ENCODE data around the gene RP2.

RP2 gene

DNA sequence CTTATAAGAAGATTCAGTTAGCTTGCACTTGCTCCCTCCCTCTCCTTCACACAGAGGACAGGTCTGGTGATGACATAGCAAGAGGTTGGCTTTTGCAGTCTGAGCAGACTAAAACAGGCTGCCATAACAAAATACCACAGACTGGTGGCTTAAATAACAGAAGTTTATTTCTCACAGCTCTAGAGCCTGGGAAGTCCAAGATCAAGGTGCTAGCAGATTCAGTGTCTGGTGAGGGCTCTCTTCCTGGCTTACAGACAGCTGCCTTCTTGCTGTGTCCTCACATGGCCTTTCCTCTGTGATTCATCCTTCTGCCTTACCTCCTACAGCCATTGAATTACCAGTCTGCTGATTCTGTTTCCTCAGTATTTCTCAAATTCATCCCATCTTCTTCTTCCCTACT, 13.1 kb downstream of the RP2 start:
- Histone ChIP-seq H3K27ac (ENCODE audit: low read depth, low read length) (no peak overlapping the region), H3K4me1 (ENCODE audit: insufficient read depth, low read length) (no peaks in the 10 kb centered on the region), H3K9ac (ENCODE audit: low read depth, low read length) (no peak overlapping the region), H3K4me3 (ENCODE audit: low read length) (no peak overlapping the region), H3K9me3 (ENCODE audit: insufficient read depth, low read depth, low read length) (no peaks in the 10 kb centered on the region), H3K27me3 (ENCODE audit: insufficient read depth, low read length) (no peaks in the 10 kb centered on the region), H3K36me3 (ENCODE audit: insufficient read depth, low read length) (peaks cover 8% of the 10 kb centered on the region)

DNA sequence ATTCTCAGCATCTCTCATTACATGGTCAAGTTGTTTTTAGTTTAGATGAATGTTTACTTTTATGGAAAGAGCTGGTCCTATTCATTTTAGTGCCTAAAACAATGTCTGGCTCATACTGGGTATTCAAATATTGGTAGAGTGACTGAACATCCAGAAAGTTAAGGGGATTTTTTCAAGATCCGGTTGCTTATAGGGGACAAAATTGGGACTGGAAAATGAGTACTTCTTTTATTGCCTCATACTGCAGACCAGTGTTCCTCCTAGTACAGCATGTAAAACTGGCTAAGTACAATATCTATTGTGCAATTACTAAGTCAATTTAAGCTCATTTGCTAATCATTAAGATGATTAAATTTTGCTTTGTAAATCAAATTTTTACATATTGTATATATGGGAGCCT, 13.9 kb downstream of the RP2 start:
- peaks cover 8% of the 10 kb centered on the region for H3K36me3 ChIP-seq (ENCODE audit: insufficient read depth, low read length)
- no peak overlapping the region for H3K4me3 ChIP-seq (ENCODE audit: low read length)
- H3K27ac ChIP-seq (ENCODE audit: low read depth, low read length): no peak overlapping the region
- no peaks in the 10 kb centered on the region for H3K4me1 ChIP-seq (ENCODE audit: insufficient read depth, low read length)
- 88% methylated on average over 1 of the region's 1 CpG for WGBS
- no peaks in the 10 kb centered on the region for H3K27me3 ChIP-seq (ENCODE audit: insufficient read depth, low read length)
- H3K9ac ChIP-seq (ENCODE audit: low read depth, low read length): no peak overlapping the region
- no peaks in the 10 kb centered on the region for H3K9me3 ChIP-seq (ENCODE audit: insufficient read depth, low read depth, low read length)

DNA sequence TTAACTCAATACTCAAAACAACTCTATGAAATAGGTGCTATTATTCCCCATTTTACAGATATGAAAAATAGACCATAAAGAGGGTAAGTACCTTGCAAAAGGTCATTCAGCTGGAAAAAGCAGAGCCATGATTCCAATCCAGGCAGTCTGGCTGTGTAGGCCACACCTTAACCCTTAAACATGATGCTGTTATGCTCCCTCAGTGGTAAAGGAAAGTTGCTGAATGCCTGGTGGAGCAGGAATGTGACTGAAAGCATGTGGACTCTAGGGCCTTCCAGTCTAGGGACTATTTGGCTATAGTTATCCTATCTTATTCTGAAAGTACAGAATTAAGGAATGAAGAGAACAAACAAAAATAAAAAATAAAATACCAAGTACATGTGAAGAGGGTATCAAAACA, 19.6 kb downstream of the RP2 start:
- Histone ChIP-seq H3K9ac (ENCODE audit: low read depth, low read length) (no peak overlapping the region), H3K36me3 (ENCODE audit: insufficient read depth, low read length) (peaks cover 13% of the 10 kb centered on the region), H3K4me3 (ENCODE audit: low read length) (no peak overlapping the region), H3K9me3 (ENCODE audit: insufficient read depth, low read depth, low read length) (no peaks in the 10 kb centered on the region), H3K4me1 (ENCODE audit: insufficient read depth, low read length) (no peaks in the 10 kb centered on the region), H3K27me3 (ENCODE audit: insufficient read depth, low read length) (no peaks in the 10 kb centered on the region), H3K27ac (ENCODE audit: low read depth, low read length) (no peak overlapping the region)

GRCh38 chrX:46860557-46860956, 23.7 kb downstream of the RP2 start:
- peaks cover 5% of the 10 kb centered on the region; the same call in 1 of the 2 replicates for H3K36me3 ChIP-seq (ENCODE audit: insufficient read depth, low read length)
- 100% methylated on average over 1 of the region's 1 CpG for WGBS
- H3K27me3 ChIP-seq (ENCODE audit: insufficient read depth, low read length): no peaks in the 10 kb centered on the region
- no peaks in the 10 kb centered on the region for H3K9me3 ChIP-seq (ENCODE audit: insufficient read depth, low read depth, low read length)
- H3K4me1 ChIP-seq (ENCODE audit: insufficient read depth, low read length): no peaks in the 10 kb centered on the region
- no peak overlapping the region for H3K4me3 ChIP-seq (ENCODE audit: low read length)
- no peak overlapping the region for H3K9ac ChIP-seq (ENCODE audit: low read depth, low read length)
- H3K27ac ChIP-seq (ENCODE audit: low read depth, low read length): no peak overlapping the region

DNA sequence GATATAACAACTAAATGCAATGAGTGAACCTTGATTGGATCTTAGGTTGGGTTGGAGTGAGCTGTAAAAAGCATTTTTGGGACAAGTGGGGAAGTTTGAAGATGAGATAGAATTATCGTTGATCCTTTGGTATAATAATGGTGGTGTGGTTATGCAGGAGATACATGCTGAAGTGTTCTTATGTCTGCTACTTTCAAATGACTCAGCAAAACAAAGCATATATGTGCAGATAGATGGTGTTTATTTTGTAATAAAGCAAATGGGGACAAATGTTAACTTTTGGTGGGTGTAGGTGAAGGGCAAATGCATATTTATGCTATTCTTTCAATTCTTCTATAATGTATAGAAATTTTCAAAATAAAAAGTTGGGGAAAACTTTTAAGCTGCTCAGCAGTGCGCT, 26.2 kb downstream of the RP2 start:
- Histone ChIP-seq H3K27ac (ENCODE audit: low read depth, low read length) (no peak overlapping the region), H3K9ac (ENCODE audit: low read depth, low read length) (no peak overlapping the region), H3K36me3 (ENCODE audit: insufficient read depth, low read length) (peaks cover 3% of the 10 kb centered on the region; the same call in 1 of the 2 replicates), H3K9me3 (ENCODE audit: insufficient read depth, low read depth, low read length) (no peaks in the 10 kb centered on the region), H3K27me3 (ENCODE audit: insufficient read depth, low read length) (no peaks in the 10 kb centered on the region), H3K4me1 (ENCODE audit: insufficient read depth, low read length) (no peaks in the 10 kb centered on the region), H3K4me3 (ENCODE audit: low read length) (no peak overlapping the region)
- WGBS: 98% methylated on average over 2 of the region's 2 CpGs

DNA sequence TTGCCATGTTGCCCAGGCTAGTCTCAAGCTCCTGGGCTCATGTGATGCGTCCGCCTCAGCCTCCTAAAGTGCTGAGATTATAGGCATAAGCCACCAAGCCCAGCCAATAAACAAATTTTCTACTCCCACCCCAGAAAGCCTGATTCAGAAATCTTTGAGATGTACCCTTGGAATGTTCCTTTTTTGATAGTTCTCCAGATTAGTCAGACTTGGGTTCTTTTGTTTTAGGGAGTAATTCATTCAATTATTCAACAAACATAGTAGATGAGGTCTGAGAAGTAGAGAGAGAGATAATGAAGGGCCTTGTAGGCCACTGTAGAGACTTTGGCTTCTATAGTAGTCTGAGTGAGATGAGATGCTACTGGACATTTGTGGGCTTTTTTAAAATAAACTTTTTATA, 27.8 kb downstream of the RP2 start:
- no peak overlapping the region for H3K4me3 ChIP-seq (ENCODE audit: low read length)

DNA sequence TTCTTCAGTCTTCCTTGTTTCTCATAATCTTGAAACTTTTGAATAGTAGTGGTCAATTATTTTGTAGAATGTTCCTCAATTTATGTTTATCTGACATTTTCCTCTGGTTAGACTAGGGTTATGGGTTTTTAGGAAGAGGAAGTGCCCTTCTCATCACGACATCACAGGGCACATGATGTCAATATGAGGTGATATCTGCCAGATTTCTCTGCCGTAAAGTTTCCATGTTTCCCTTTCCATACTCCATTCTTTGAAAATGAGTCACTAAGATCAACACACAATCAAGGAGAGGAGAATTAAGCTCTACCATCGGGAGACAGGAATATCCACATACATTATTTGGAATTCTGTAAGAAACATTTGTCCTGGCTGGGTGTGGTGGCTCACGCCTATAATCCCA, 28.4 kb downstream of the RP2 start:
- Histone ChIP-seq H3K27ac (ENCODE audit: low read depth, low read length) (no peak overlapping the region), H3K4me1 (ENCODE audit: insufficient read depth, low read length) (no peaks in the 10 kb centered on the region), H3K27me3 (ENCODE audit: insufficient read depth, low read length) (no peaks in the 10 kb centered on the region), H3K9me3 (ENCODE audit: insufficient read depth, low read depth, low read length) (no peaks in the 10 kb centered on the region), H3K36me3 (ENCODE audit: insufficient read depth, low read length) (peaks cover 1% of the 10 kb centered on the region; the same call in 1 of the 2 replicates), H3K9ac (ENCODE audit: low read depth, low read length) (no peak overlapping the region), H3K4me3 (ENCODE audit: low read length) (no peak overlapping the region)
- WGBS: 94% methylated on average over 2 of the region's 4 CpGs

More for the DNA sequence above, 27.8 kb downstream of the RP2 start:
- H3K27me3 ChIP-seq (ENCODE audit: insufficient read depth, low read length): no peaks in the 10 kb centered on the region
- WGBS: 100% methylated on average over 2 of the region's 2 CpGs
- H3K36me3 ChIP-seq (ENCODE audit: insufficient read depth, low read length): peaks cover 3% of the 10 kb centered on the region; the same call in 1 of the 2 replicates
- H3K27ac ChIP-seq (ENCODE audit: low read depth, low read length): no peak overlapping the region
- no peaks in the 10 kb centered on the region for H3K9me3 ChIP-seq (ENCODE audit: insufficient read depth, low read depth, low read length)
- H3K4me1 ChIP-seq (ENCODE audit: insufficient read depth, low read length): no peaks in the 10 kb centered on the region
- H3K9ac ChIP-seq (ENCODE audit: low read depth, low read length): no peak overlapping the region

DNA sequence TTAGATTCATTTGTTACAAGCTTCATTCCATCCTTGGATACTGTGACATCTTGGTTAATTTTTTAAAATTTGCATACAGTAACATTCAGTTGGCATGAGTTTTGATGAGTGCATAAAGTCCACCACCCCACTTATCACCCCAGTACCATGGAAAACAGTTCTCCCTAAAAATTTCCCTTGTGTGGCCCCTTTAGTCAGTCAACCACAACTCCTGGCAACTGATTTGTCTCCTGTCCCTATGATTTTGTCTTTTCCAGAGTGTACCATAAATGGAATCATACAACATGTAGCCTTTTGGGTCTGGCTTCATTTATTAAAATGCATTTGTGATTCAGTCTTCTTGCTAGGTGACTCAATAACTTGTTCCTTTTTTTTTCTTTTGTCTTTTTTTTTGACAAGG, 29.9 kb downstream of the RP2 start:
- H3K36me3 ChIP-seq (ENCODE audit: insufficient read depth, low read length): no peaks in the 10 kb centered on the region; the same call in 1 of the 2 replicates
- H3K4me1 ChIP-seq (ENCODE audit: insufficient read depth, low read length): no peaks in the 10 kb centered on the region
- H3K27me3 ChIP-seq (ENCODE audit: insufficient read depth, low read length): no peaks in the 10 kb centered on the region
- no peak overlapping the region for H3K27ac ChIP-seq (ENCODE audit: low read depth, low read length)
- H3K4me3 ChIP-seq (ENCODE audit: low read length): no peak overlapping the region
- H3K9me3 ChIP-seq (ENCODE audit: insufficient read depth, low read depth, low read length): no peaks in the 10 kb centered on the region
- H3K9ac ChIP-seq (ENCODE audit: low read depth, low read length): no peak overlapping the region

- peaks cover 19% of the 10 kb centered on the region for H3K4me1 ChIP-seq (ENCODE audit: insufficient read depth, low read length)
- H3K36me3 ChIP-seq (ENCODE audit: insufficient read depth, low read length): no peaks in the 10 kb centered on the region
- H3K27ac ChIP-seq (ENCODE audit: low read depth, low read length): no peak overlapping the region
- H3K9me3 ChIP-seq (ENCODE audit: insufficient read depth, low read depth, low read length): no peaks in the 10 kb centered on the region
- H3K9ac ChIP-seq (ENCODE audit: low read depth, low read length): no peak overlapping the region
- H3K27me3 ChIP-seq (ENCODE audit: insufficient read depth, low read length): no peaks in the 10 kb centered on the region
- H3K4me3 ChIP-seq (ENCODE audit: low read length): no peak overlapping the region
- WGBS: 50% methylated on average over 2 of the region's 2 CpGs
Measured at GRCh38 chrX:46873746-46874145, 36.9 kb downstream of the RP2 start.

- Histone ChIP-seq H3K9ac (ENCODE audit: low read depth, low read length) (no peak overlapping the region), H3K4me1 (ENCODE audit: insufficient read depth, low read length) (peaks cover 19% of the 10 kb centered on the region), H3K9me3 (ENCODE audit: insufficient read depth, low read depth, low read length) (no peaks in the 10 kb centered on the region), H3K4me3 (ENCODE audit: low read length) (no peak overlapping the region), H3K27ac (ENCODE audit: low read depth, low read length) (no peak overlapping the region), H3K36me3 (ENCODE audit: insufficient read depth, low read length) (peaks cover 2% of the 10 kb centered on the region; the same call in 1 of the 2 replicates), H3K27me3 (ENCODE audit: insufficient read depth, low read length) (no peaks in the 10 kb centered on the region)
Measured at GRCh38 chrX:46876901-46877300, 40.1 kb downstream of the RP2 start.

- H3K27me3 ChIP-seq (ENCODE audit: insufficient read depth, low read length): no peaks in the 10 kb centered on the region
- H3K36me3 ChIP-seq (ENCODE audit: insufficient read depth, low read length): peaks cover 2% of the 10 kb centered on the region; the same call in 1 of the 2 replicates
- H3K9ac ChIP-seq (ENCODE audit: low read depth, low read length): no peak overlapping the region
- H3K4me1 ChIP-seq (ENCODE audit: insufficient read depth, low read length): peaks cover 8% of the 10 kb centered on the region; the same call in 1 of the 2 replicates
- no peak overlapping the region for H3K27ac ChIP-seq (ENCODE audit: low read depth, low read length)
- no peaks in the 10 kb centered on the region for H3K9me3 ChIP-seq (ENCODE audit: insufficient read depth, low read depth, low read length)
- no peak overlapping the region for H3K4me3 ChIP-seq (ENCODE audit: low read length)
- WGBS: no CpG with 5 or more reads among the region's 1 CpG
Measured at GRCh38 chrX:46882266-46882665, 45.4 kb downstream of the RP2 start.

DNA sequence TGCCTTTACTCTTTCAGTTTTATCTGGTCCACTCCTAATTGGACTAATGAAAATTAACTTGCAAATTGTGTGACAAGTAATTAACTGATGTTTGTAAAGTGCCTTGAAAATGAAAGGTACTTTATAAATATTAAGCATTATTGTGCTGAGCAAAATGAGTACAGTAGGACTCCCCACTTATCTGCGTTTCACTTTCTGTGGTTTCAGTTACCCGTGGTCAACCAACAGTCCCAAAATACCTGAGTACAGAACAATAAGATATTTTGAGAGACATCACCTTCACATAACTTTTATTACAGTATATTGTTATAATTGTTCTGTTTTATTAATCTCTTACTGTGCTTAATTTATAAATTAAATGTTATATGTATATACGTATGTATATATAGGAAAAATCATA, 48.0 kb downstream of the RP2 start:
- Histone ChIP-seq H3K36me3 (ENCODE audit: insufficient read depth, low read length) (peaks cover 2% of the 10 kb centered on the region; the same call in 1 of the 2 replicates), H3K27me3 (ENCODE audit: insufficient read depth, low read length) (no peaks in the 10 kb centered on the region), H3K9ac (ENCODE audit: low read depth, low read length) (no peak overlapping the region), H3K4me3 (ENCODE audit: low read length) (no peak overlapping the region), H3K9me3 (ENCODE audit: insufficient read depth, low read depth, low read length) (no peaks in the 10 kb centered on the region), H3K27ac (ENCODE audit: low read depth, low read length) (no peak overlapping the region), H3K4me1 (ENCODE audit: insufficient read depth, low read length) (peaks cover 8% of the 10 kb centered on the region; the same call in 1 of the 2 replicates)
- 86% methylated on average over 1 of the region's 3 CpGs for WGBS

Measured in HUES64 (cell line).